HEK293 (cell line): Measurements from ENCODE around the gene DLG1.

Experiments
- CTCF ChIA-PET: fragments of 350-600 bp; formaldehyde crosslinking; extraction: SDS; loops from one replicate; lab custom pipeline; 2021; ENCODE audit warnings: antibody characterized with exemption; lab: Yijun Ruan, JAX
- POLR2A ChIA-PET: fragments of 300-600 bp; formaldehyde crosslinking; extraction: SDS; loops from one replicate; lab custom pipeline; 2020; ENCODE audit warnings: antibody characterized with exemption, inconsistent platforms; lab: Yijun Ruan, JAX
- H3K27ac ChIP-seq: fragments of 200-500 bp; sonication (Bioruptor generic); 2 replicates; pipeline ENCODE4 v1.5.1; 2014; ENCODE audit warnings: low read depth, low read length, control low read depth, inconsistent platforms; ENCODE audit errors: extremely low read depth
- H3K36me3 ChIP-seq, 2 experiments: fragments of 200-500 bp in 1 of 2; sonication (Bioruptor generic) in 1 of 2; 1 replicate in 1 of 2; 2 replicates in 1 of 2; pipeline ENCODE4 v1.5.1; 2014 to 2017; ENCODE audit warnings: inconsistent platforms in 2 of 2, low read length in 2 of 2; ENCODE audit not compliant: control insufficient read depth in 2 of 2, insufficient read depth in 1 of 2
- H3K4me1 ChIP-seq: fragments of 200-500 bp; sonication (Bioruptor generic); 2 replicates; pipeline ENCODE4 v1.5.1; 2014; ENCODE audit warnings: mild to moderate bottlenecking, low read length, inconsistent platforms; ENCODE audit not compliant: control insufficient read depth, insufficient read depth
- H3K4me3 ChIP-seq: 2 replicates; pipeline ENCODE4 v1.5.1; 2011; ENCODE audit warnings: low read depth, mild to moderate bottlenecking, control low read depth, low read length, moderate library complexity
- H3K9me3 ChIP-seq: fragments of 200-500 bp; sonication (Bioruptor generic); 2 replicates; pipeline ENCODE4 v1.5.1; 2014; ENCODE audit warnings: low read depth, low read length, inconsistent platforms; ENCODE audit not compliant: control insufficient read depth, insufficient read depth
- EGR2 ChIP-seq: fragments of 450-650 bp; formaldehyde crosslinking; IDR thresholded peaks from 2 replicates; pipeline ENCODE4 v1.5.1; 2016; ENCODE audit warnings: low read depth, missing biosample characterization, missing genetic modification characterization
- ELK4 ChIP-seq: IDR thresholded peaks from 2 replicates; pipeline ENCODE4 v1.6.1; 2011; ENCODE audit warnings: mild to moderate bottlenecking, low read depth, low read length, borderline replicate concordance
- MZF1 ChIP-seq: fragments of 450-650 bp; formaldehyde crosslinking; IDR thresholded peaks from 2 replicates; pipeline ENCODE4 v1.5.1; 2017; ENCODE audit warnings: missing biosample characterization, missing genetic modification characterization, borderline replicate concordance
- PRDM2 ChIP-seq: fragments of 450-650 bp; formaldehyde crosslinking; IDR thresholded peaks from 2 replicates; pipeline ENCODE4 v1.5.1; 2016; ENCODE audit warnings: missing biosample characterization, missing genetic modification characterization, borderline replicate concordance
- SCRT2 ChIP-seq: fragments of 450-650 bp; formaldehyde crosslinking; IDR thresholded peaks from 2 replicates; pipeline ENCODE4 v1.5.1; 2016; ENCODE audit warnings: missing biosample characterization, missing genetic modification characterization
- SP2 ChIP-seq: fragments of 450-650 bp; formaldehyde crosslinking; IDR thresholded peaks from 2 replicates; pipeline ENCODE4 v1.5.1; 2016; ENCODE audit warnings: missing biosample characterization, missing genetic modification characterization
- SP3 ChIP-seq: fragments of 450-650 bp; formaldehyde crosslinking; IDR thresholded peaks from 2 replicates; pipeline ENCODE4 v1.5.1; 2016; ENCODE audit warnings: missing biosample characterization, missing genetic modification characterization
- ZNF114 ChIP-seq: fragments of 450-650 bp; formaldehyde crosslinking; IDR thresholded peaks from 2 replicates; pipeline ENCODE4 v1.5.0; 2017; ENCODE audit warnings: missing biosample characterization, missing genetic modification characterization
- ZNF132 ChIP-seq: fragments of 450-650 bp; formaldehyde crosslinking; IDR thresholded peaks from 2 replicates; pipeline ENCODE4 v1.5.1; 2017; ENCODE audit warnings: missing biosample characterization, missing genetic modification characterization, borderline replicate concordance
- ZNF140 ChIP-seq: fragments of 450-650 bp; formaldehyde crosslinking; IDR thresholded peaks from 2 replicates; pipeline ENCODE4 v1.5.1; 2016; ENCODE audit warnings: missing biosample characterization, missing genetic modification characterization
- ZNF146 ChIP-seq: fragments of 450-650 bp; formaldehyde crosslinking; IDR thresholded peaks from 2 replicates; pipeline ENCODE4 v1.5.1; 2016; ENCODE audit warnings: missing biosample characterization, missing genetic modification characterization
- ZNF155 ChIP-seq: fragments of 450-650 bp; formaldehyde crosslinking; IDR thresholded peaks from 2 replicates; pipeline ENCODE4 v1.5.1; 2016; ENCODE audit warnings: missing biosample characterization, missing genetic modification characterization
- ZNF174 ChIP-seq: fragments of 450-650 bp; formaldehyde crosslinking; IDR thresholded peaks from 2 replicates; pipeline ENCODE4 v1.5.0; 2017; ENCODE audit warnings: missing biosample characterization, mild to moderate bottlenecking, missing genetic modification characterization
- ZNF26 ChIP-seq: fragments of 450-650 bp; formaldehyde crosslinking; IDR thresholded peaks from 2 replicates; pipeline ENCODE4 v1.5.1; 2016; ENCODE audit warnings: missing biosample characterization, missing genetic modification characterization
- ZNF311 ChIP-seq: fragments of 450-650 bp; formaldehyde crosslinking; IDR thresholded peaks from 2 replicates; pipeline ENCODE4 v1.5.1; 2017; ENCODE audit warnings: missing biosample characterization, missing genetic modification characterization, borderline replicate concordance
- ZNF433 ChIP-seq: fragments of 450-650 bp; formaldehyde crosslinking; IDR thresholded peaks from 2 replicates; pipeline ENCODE4 v1.5.1; 2016; ENCODE audit warnings: missing biosample characterization, missing genetic modification characterization, low read depth
- ZNF610 ChIP-seq: fragments of 450-650 bp; formaldehyde crosslinking; IDR thresholded peaks from 2 replicates; pipeline ENCODE4 v1.5.1; 2016; ENCODE audit warnings: missing biosample characterization, missing genetic modification characterization, borderline replicate concordance
- ZNF626 ChIP-seq: fragments of 450-650 bp; sonication (Bioruptor Pico); formaldehyde crosslinking; IDR thresholded peaks from 2 replicates; pipeline ENCODE4 v1.5.1; 2018; ENCODE audit warnings: missing biosample characterization, missing genetic modification characterization, inconsistent platforms
- ZNF830 ChIP-seq: fragments of 450-650 bp; IDR thresholded peaks from 2 replicates; pipeline ENCODE4 v1.5.0; 2018; ENCODE audit warnings: missing biosample characterization, missing genetic modification characterization, low read depth, mild to moderate bottlenecking, moderate library complexity
- ZSCAN30 ChIP-seq: fragments of 450-650 bp; IDR thresholded peaks from 2 replicates; pipeline ENCODE4 v1.5.1; 2018; ENCODE audit warnings: missing biosample characterization, mild to moderate bottlenecking, missing genetic modification characterization, moderate library complexity
- ZXDB ChIP-seq: fragments of 450-650 bp; formaldehyde crosslinking; IDR thresholded peaks from 2 replicates; pipeline ENCODE4 v1.5.1; 2016; ENCODE audit warnings: missing biosample characterization, missing genetic modification characterization

The DLG1 gene

GRCh38 chr3:197023998-197024651 is 274.3 kb downstream of the DLG1 start:
- CTCF ChIA-PET: interaction anchor here (0.7 kb wide), 1 partner anchor 20 kb away, joined by 6 read pairs; no protein-coding TSS in a partner anchor
- POLR2A ChIA-PET: no interaction called here

GRCh38 chr3:197023241-197023997 is 275.0 kb downstream of the DLG1 start:
- CTCF ChIA-PET: interaction anchor here (0.7 kb wide), 1 partner anchor 19 kb away, joined by 6 read pairs; no protein-coding TSS in a partner anchor
- Histone ChIP-seq H3K36me3 (peaks cover 0 to 28% of the 10 kb centered on the region in 2 experiments; a peak in 1 of 3 replicates), H3K9me3 (no peaks in the 10 kb centered on the region), H3K4me1 (no peaks in the 10 kb centered on the region), H3K27ac (no peak overlapping the region), H3K4me3 (no peak overlapping the region)
- POLR2A ChIA-PET: interaction anchor here (0.5 kb wide), 1 partner anchor 44 kb away, joined by 3 read pairs; no protein-coding TSS in a partner anchor
- no peak for TF ChIP-seq ZNF146
- no peak for TF ChIP-seq MZF1 (tag by site-specific recombination)
- TF ChIP-seq ZNF155 (tag by site-specific recombination): no peak
- TF ChIP-seq ZNF174 (tag by site-specific recombination): no peak
- no peak for TF ChIP-seq ZNF26 (tag by site-specific recombination)
- TF ChIP-seq ZNF311: no peak
- no peak for TF ChIP-seq ELK4
- no peak for TF ChIP-seq SP3 (tag by site-specific recombination)
- TF ChIP-seq ZNF610 (tag by site-specific recombination): no peak
- no peak for TF ChIP-seq ZNF433 (tag by site-specific recombination)
- no peak for TF ChIP-seq ZSCAN30
- no peak for TF ChIP-seq ZNF626 (tag by site-specific recombination)
- TF ChIP-seq ZXDB (tag by site-specific recombination): no peak
- TF ChIP-seq ZNF830 (tag by site-specific recombination): no peak
- no peak for TF ChIP-seq SCRT2 (tag by site-specific recombination)
- no peak for TF ChIP-seq EGR2
- TF ChIP-seq PRDM2 (tag by site-specific recombination): no peak
- no peak for TF ChIP-seq ZNF114 (tag by site-specific recombination)
- TF ChIP-seq ZNF132 (tag by site-specific recombination): no peak
- no peak for TF ChIP-seq SP2 (tag by site-specific recombination)

More at GRCh38 chr3:197023998-197024651, 274.3 kb downstream of the DLG1 start:
- no peaks in the 10 kb centered on the region for H3K9me3 ChIP-seq
- TF ChIP-seq EGR2 (no peak), ZNF140 (tag by site-specific recombination) (no peak)
- no peak overlapping the region for H3K4me3 ChIP-seq
- no peak overlapping the region for H3K27ac ChIP-seq
- no peaks in the 10 kb centered on the region for H3K4me1 ChIP-seq
- H3K36me3 ChIP-seq: peaks cover 0 to 28% of the 10 kb centered on the region in 2 experiments; a peak in 1 of 3 replicates
